IMR-90 (cell line): ENCODE results near the gene MS4A10. TPM values are rescaled to one million over a fixed set of nuclear protein-coding genes. Genes with fewer than 3 reads are reported as not detected.

ENCODE experiments used
- ATAC-seq: fragments of 200-7000 bp; cut with Tn5 transposase; 2 replicates; pipeline ENCODE4 v1.9.1; 2020; ENCODE audit warnings: low read depth, mild to moderate bottlenecking, moderate library complexity
- BruUV-seq: library from RNA; stranded (reverse); fragments of 400-500 nt; replicated peaks from 2 replicates; lab custom pipeline; 2021; lab: Mats Ljungman, UMichigan
- CTCF ChIA-PET: fragments of 300-600 bp; formaldehyde crosslinking; extraction: SDS; loops from one replicate; lab custom pipeline; 2021; ENCODE audit warnings: antibody characterized with exemption; lab: Yijun Ruan, JAX
- POLR2A ChIA-PET: fragments of 300-600 bp; sonication (Branson Sonifier 250); formaldehyde crosslinking; loops from one replicate; lab custom pipeline; 2022; ENCODE audit warnings: antibody characterized with exemption; ENCODE audit not compliant: unreplicated experiment; lab: Charles Lee
- DNase-seq: peaks from one replicate; pipeline ENCODE4 v3.0.0; 2013
- H2AFZ ChIP-seq: replicated peaks from 2 replicates; pipeline ENCODE3; 2013; ENCODE audit warnings: low read length, mild to moderate bottlenecking; ENCODE audit not compliant: poor library complexity
- H2AK5ac ChIP-seq: 2 replicates; pipeline ENCODE4 v1.6.1; 2013; ENCODE audit warnings: low read depth, low read length, inconsistent platforms
- H2AK9ac ChIP-seq: replicated peaks from 2 replicates; pipeline ENCODE3; 2013; ENCODE audit warnings: mild to moderate bottlenecking, low read depth, low read length, moderate library complexity; ENCODE audit not compliant: poor library complexity
- H2BK120ac ChIP-seq: 2 replicates; pipeline ENCODE4 v1.6.1; 2013; ENCODE audit warnings: low read depth, low read length, inconsistent platforms
- H2BK15ac ChIP-seq: 3 replicates; pipeline ENCODE4 v1.6.1; 2013; ENCODE audit warnings: low read depth, low read length, inconsistent platforms
- H2BK20ac ChIP-seq: 2 replicates; pipeline ENCODE4 v1.6.1; 2013; ENCODE audit warnings: low read depth, mild to moderate bottlenecking, inconsistent platforms, low read length, moderate library complexity
- H2BK5ac ChIP-seq: 2 replicates; pipeline ENCODE4 v1.6.1; 2013; ENCODE audit warnings: mild to moderate bottlenecking, low read depth, low read length, inconsistent platforms; ENCODE audit not compliant: poor library complexity, severe bottlenecking
- H3K14ac ChIP-seq: replicated peaks from 2 replicates; pipeline ENCODE4 v1.6.1; 2013; ENCODE audit warnings: low read depth, low read length, inconsistent platforms
- H3K18ac ChIP-seq: 2 replicates; pipeline ENCODE4 v1.6.1; 2013; ENCODE audit warnings: low read depth, low read length, control low read depth
- H3K23ac ChIP-seq: 2 replicates; pipeline ENCODE4 v1.6.1; 2013; ENCODE audit warnings: low read depth, low read length, inconsistent platforms
- H3K27ac ChIP-seq: 2 replicates; pipeline ENCODE4 v1.5.1; 2013; ENCODE audit warnings: mild to moderate bottlenecking, control low read depth, low read length; ENCODE audit not compliant: insufficient read depth
- H3K27me3 ChIP-seq: 2 replicates; pipeline ENCODE4 v1.6.1; 2013; ENCODE audit warnings: low read length; ENCODE audit not compliant: control insufficient read depth, insufficient read depth
- H3K36me3 ChIP-seq: 2 replicates; pipeline ENCODE4 v1.6.1; 2013; ENCODE audit warnings: low read length, mixed read lengths; ENCODE audit not compliant: control insufficient read depth, insufficient read depth
- H3K4ac ChIP-seq: 2 replicates; pipeline ENCODE4 v1.6.1; 2013; ENCODE audit warnings: low read depth, low read length, inconsistent platforms
- H3K4me1 ChIP-seq: 2 replicates; pipeline ENCODE4 v1.6.1; 2013; ENCODE audit warnings: low read length, mixed read lengths; ENCODE audit not compliant: control insufficient read depth, insufficient read depth
- H3K4me2 ChIP-seq: 2 replicates; pipeline ENCODE4 v1.6.1; 2013; ENCODE audit warnings: low read depth, mild to moderate bottlenecking, control low read depth, low read length, moderate library complexity
- H3K4me3 ChIP-seq: 2 replicates; pipeline ENCODE4 v1.5.1; 2013; ENCODE audit warnings: low read depth, mild to moderate bottlenecking, control low read depth, low read length, moderate library complexity; ENCODE audit not compliant: insufficient read depth
- H3K56ac ChIP-seq: 2 replicates; pipeline ENCODE4 v1.6.1; 2013; ENCODE audit warnings: low read length, inconsistent platforms; ENCODE audit not compliant: insufficient read depth; ENCODE audit errors: extremely low read depth
- H3K79me1 ChIP-seq, 2 experiments: 2 replicates each; pipeline ENCODE4 v1.6.1; 2013; ENCODE audit warnings: low read length in 2 of 2, inconsistent platforms in 1 of 2, low read depth in 1 of 2
- H3K9ac ChIP-seq: 2 replicates; pipeline ENCODE4 v1.6.1; 2013; ENCODE audit warnings: low read depth, low read length, control low read depth
- H3K9me1 ChIP-seq: 2 replicates; pipeline ENCODE4 v1.6.1; 2013; ENCODE audit warnings: low read length, inconsistent platforms; ENCODE audit not compliant: insufficient read depth
- H3K9me3 ChIP-seq: 2 replicates; pipeline ENCODE4 v1.6.1; 2013; ENCODE audit warnings: low read length; ENCODE audit not compliant: control insufficient read depth, insufficient read depth
- H4K20me1 ChIP-seq: 2 replicates; pipeline ENCODE4 v1.6.1; 2013; ENCODE audit warnings: low read length, inconsistent platforms; ENCODE audit not compliant: insufficient read depth
- H4K5ac ChIP-seq: 2 replicates; pipeline ENCODE4 v1.6.1; 2013; ENCODE audit warnings: mild to moderate bottlenecking, low read depth, low read length, control low read depth
- H4K8ac ChIP-seq, 2 experiments: 2 replicates each; pipeline ENCODE4 v1.6.1; 2013; ENCODE audit warnings: low read depth in 2 of 2, low read length in 2 of 2, control low read depth in 1 of 2, inconsistent platforms in 1 of 2
- H4K91ac ChIP-seq: 2 replicates; pipeline ENCODE4 v1.6.1; 2013; ENCODE audit warnings: low read depth, low read length, inconsistent platforms; ENCODE audit not compliant: insufficient read depth
- BHLHE40 ChIP-seq: fragments of 150-350 bp; IDR thresholded peaks from 2 replicates; pipeline ENCODE4 v1.6.1; 2016; ENCODE audit warnings: mild to moderate bottlenecking, low read depth, low read length
- CHD1 ChIP-seq: IDR thresholded peaks from 2 replicates; pipeline ENCODE4 v1.6.1; 2012; ENCODE audit warnings: low read depth, low read length, improper control_type of control experiment
- ELK1 ChIP-seq: fragments of 150-350 bp; IDR thresholded peaks from 2 replicates; pipeline ENCODE4 v1.6.1; 2016; ENCODE audit warnings: low read depth, mild to moderate bottlenecking, low read length, moderate library complexity, borderline replicate concordance
- MAFK ChIP-seq: IDR thresholded peaks from 2 replicates; pipeline ENCODE4 v1.6.1; 2012; ENCODE audit warnings: low read depth, low read length, improper control_type of control experiment
- MAZ ChIP-seq: IDR thresholded peaks from 2 replicates; pipeline ENCODE4 v1.6.1; 2012; ENCODE audit warnings: low read depth, mild to moderate bottlenecking, low read length, improper control_type of control experiment, moderate library complexity, borderline replicate concordance
- MXI1 ChIP-seq: IDR thresholded peaks from 2 replicates; pipeline ENCODE4 v1.6.1; 2012; ENCODE audit warnings: low read depth, mild to moderate bottlenecking, low read length, moderate library complexity, borderline replicate concordance
- NFE2L2 ChIP-seq: fragments of 150-350 bp; IDR thresholded peaks from 2 replicates; pipeline ENCODE4 v1.6.1; 2016; ENCODE audit warnings: low read depth, mild to moderate bottlenecking, low read length
- POLR2A ChIP-seq: IDR thresholded peaks from 2 replicates; pipeline ENCODE4 v1.6.1; 2012; ENCODE audit warnings: mild to moderate bottlenecking, low read depth, low read length
- RFX5 ChIP-seq: IDR thresholded peaks from 2 replicates; pipeline ENCODE4 v1.8.0; 2012; ENCODE audit warnings: low read depth, mild to moderate bottlenecking, low read length, moderate library complexity
- SMC3 ChIP-seq: fragments of 150-350 bp; IDR thresholded peaks from 2 replicates; pipeline ENCODE4 v1.6.1; 2016; ENCODE audit warnings: low read depth, mild to moderate bottlenecking, antibody characterized with exemption, low read length, moderate library complexity
- dilution Hi-C: fragments of 300-500 bp; cut with HindIII; formaldehyde crosslinking; loops from one replicate; pipeline ENCODE4 v1.14.3; 2018; ENCODE audit warnings: low sequenced_read_pairs; ENCODE audit not compliant: unreplicated experiment
- in situ Hi-C: fragments of 300-500 bp; cut with MboI; formaldehyde crosslinking; loops from 3 replicates; pipeline ENCODE4 v1.14.3; 2019; ENCODE audit warnings: low sequenced_read_pairs, inconsistent platforms, mixed read lengths
- intact Hi-C: fragments of 100-400 bp; cut with micrococcal nuclease; formaldehyde crosslinking; loops from 2 replicates; pipeline ENCODE4 v1.10.0; 2022
- polyA plus RNA-seq, 3 experiments: library from polyadenylated mRNA; depleted of rRNA; stranded (reverse); fragments of >200 nt; gene quantifications; 2 replicates each; pipeline ENCODE4 v1.2.3, GENCODE V29; 2012; ENCODE audit warnings: low replicate concordance in 1 of 3
- total RNA-seq: library from RNA; depleted of rRNA; stranded (reverse); fragments of >200 nt; gene quantifications from 2 replicates; pipeline ENCODE4 v1.2.3, GENCODE V29; 2012
- TF ChIP-seq, protein P1 (sequence below): fragments of 150-350 bp; IDR thresholded peaks from 2 replicates; pipeline ENCODE4 v1.6.1; 2017; ENCODE audit warnings: mild to moderate bottlenecking, antibody characterized with exemption, low read length, low read depth
- TF ChIP-seq, protein P2 (sequence below): conservative IDR thresholded peaks from 2 replicates; pipeline ENCODE4 v1.5.1; 2012; ENCODE audit warnings: mild to moderate bottlenecking, low read depth, low read length, improper control_type of control experiment

The MS4A10 gene
- total and polyA plus RNA-seq, 2 of the 4 experiments (the other 2 are of a cell fraction): not detected

- Histone ChIP-seq H3K36me3 (no peaks in the 10 kb centered on the region), H3K27me3 (no peaks in the 10 kb centered on the region), H4K20me1 (no peaks in the 10 kb centered on the region), H2BK20ac (no peak overlapping the region), H3K4me1 (no peaks in the 10 kb centered on the region), H3K56ac (no peak overlapping the region), H3K27ac (no peak overlapping the region), H3K14ac (no peak overlapping the region), H3K4me3 (no peak overlapping the region), H3K4me2 (no peak overlapping the region), H2BK5ac (no peak overlapping the region), H3K79me1 (no peaks in the 10 kb centered on the region), H3K9me3 (no peaks in the 10 kb centered on the region), H2AK9ac (no peak overlapping the region), H3K4ac (no peak overlapping the region), H2BK120ac (no peak overlapping the region), H4K5ac (no peak overlapping the region), H2AFZ (no peak overlapping the region), H3K9me1 (no peaks in the 10 kb centered on the region), H2BK15ac (no peak overlapping the region), H4K8ac (no peak overlapping the region), H4K91ac (no peak overlapping the region), H2AK5ac (no peak overlapping the region), H3K9ac (no peak overlapping the region), H3K18ac (no peak overlapping the region), H3K23ac (no peak overlapping the region)
- TF ChIP-seq ELK1 (no peak), CHD1 (no peak), SMC3 (no peak), POLR2A (no peak), MAZ (no peak), MXI1 (no peak), BHLHE40 (no peak), RFX5 (no peak), NFE2L2 (no peak), MAFK (no peak)
- TF ChIP-seq, protein P1, sequence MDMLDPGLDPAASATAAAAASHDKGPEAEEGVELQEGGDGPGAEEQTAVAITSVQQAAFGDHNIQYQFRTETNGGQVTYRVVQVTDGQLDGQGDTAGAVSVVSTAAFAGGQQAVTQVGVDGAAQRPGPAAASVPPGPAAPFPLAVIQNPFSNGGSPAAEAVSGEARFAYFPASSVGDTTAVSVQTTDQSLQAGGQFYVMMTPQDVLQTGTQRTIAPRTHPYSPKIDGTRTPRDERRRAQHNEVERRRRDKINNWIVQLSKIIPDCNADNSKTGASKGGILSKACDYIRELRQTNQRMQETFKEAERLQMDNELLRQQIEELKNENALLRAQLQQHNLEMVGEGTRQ: no peak
- TF ChIP-seq, protein P2, sequence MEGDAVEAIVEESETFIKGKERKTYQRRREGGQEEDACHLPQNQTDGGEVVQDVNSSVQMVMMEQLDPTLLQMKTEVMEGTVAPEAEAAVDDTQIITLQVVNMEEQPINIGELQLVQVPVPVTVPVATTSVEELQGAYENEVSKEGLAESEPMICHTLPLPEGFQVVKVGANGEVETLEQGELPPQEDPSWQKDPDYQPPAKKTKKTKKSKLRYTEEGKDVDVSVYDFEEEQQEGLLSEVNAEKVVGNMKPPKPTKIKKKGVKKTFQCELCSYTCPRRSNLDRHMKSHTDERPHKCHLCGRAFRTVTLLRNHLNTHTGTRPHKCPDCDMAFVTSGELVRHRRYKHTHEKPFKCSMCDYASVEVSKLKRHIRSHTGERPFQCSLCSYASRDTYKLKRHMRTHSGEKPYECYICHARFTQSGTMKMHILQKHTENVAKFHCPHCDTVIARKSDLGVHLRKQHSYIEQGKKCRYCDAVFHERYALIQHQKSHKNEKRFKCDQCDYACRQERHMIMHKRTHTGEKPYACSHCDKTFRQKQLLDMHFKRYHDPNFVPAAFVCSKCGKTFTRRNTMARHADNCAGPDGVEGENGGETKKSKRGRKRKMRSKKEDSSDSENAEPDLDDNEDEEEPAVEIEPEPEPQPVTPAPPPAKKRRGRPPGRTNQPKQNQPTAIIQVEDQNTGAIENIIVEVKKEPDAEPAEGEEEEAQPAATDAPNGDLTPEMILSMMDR: no peak
- no TSS peak for BruUV-seq
- intact Hi-C loops (no loop called here), in situ Hi-C loops (no loop called here), dilution Hi-C loops (no loop called here)
- no peak for DNase-seq
- CTCF ChIA-PET: no interaction called here
- POLR2A ChIA-PET: no interaction called here
- no peak for ATAC-seq
Observed at GRCh38 chr11:60740573-60740972, 44.6 kb upstream of the MS4A10 start.
